Eye (tissue), 1 donor: ENCODE data around the gene MISP.
"Not testable (repeated sequence)": the region's sequence is repeated elsewhere in the genome, so short reads cannot be mapped to it uniquely, and the experiment has no call there.

ENCODE experiments used
- DNase-seq: peaks from one replicate; pipeline ENCODE4 v3.0.0-alpha.2; 2015

MISP gene

GRCh38 chr19:725461-726089, 25.3 kb upstream of the MISP start:
- no peak for DNase-seq

DNA sequence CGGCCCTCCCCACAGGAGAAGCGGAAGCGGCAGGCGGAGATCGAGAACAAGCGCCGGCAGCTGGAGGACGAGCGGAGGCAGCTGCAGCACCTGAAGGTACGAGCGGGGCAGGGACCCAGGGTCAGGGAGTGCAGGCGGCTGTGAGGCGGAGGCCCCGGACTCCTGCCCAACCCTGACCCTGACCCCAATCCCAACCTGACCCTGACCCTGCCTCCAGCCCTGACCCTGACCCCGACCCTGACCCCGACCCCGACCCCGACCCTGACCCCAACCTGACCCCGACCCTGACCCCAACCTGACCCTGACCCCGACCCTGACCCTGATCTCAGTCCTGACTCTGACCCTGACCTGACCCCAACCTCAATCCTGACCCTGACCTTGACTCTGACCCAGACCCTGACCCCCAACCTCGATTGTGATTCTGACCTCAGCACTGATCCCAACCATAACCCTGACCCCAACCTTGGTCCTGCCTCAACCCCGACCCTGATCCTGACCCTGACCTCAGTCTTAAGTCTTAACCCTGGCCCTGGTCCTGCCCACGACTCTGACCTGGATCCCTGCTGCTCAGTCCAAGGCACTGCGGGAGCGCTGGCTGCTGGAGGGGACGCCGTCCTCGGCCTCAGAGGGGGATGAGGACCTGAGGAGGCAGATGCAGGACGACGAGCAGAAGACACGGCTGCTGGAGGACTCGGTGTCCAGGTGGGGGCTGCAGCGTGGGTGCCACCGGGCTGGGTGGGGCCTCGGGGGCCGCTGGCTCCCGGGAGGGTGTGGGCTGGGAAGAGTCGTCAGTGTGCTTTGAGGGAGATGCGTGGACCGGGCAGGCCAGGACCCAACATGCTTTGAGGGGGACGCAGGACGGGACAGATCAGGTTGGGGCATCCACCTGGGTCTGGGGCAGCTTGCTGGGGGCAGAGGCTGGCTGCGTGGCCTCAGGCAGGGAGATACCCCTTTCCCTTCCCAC, 23.6 kb upstream of the MISP start:
- DNase-seq, result no peak

DNA sequence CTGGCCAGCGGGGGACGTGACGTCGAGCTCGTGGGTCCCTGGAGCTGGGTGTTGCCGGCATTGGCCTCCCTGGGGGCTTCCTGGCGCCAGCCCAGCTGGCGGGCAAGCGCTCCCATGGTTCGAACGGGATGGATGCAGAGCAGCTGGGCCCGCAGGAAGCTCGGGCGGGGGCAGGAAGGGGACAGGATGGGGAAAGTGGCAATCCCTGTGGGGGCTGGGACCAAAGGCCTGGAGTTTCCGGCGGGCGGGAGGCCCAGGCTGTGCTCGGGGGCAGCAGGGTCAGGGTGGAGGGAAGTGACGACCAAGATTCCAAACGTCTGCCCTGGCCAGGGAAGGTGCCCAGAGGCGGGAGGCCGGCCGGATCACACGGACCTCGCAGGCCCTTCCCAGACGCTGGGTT, 22.9 kb upstream of the MISP start:
- no peak for DNase-seq

DNA sequence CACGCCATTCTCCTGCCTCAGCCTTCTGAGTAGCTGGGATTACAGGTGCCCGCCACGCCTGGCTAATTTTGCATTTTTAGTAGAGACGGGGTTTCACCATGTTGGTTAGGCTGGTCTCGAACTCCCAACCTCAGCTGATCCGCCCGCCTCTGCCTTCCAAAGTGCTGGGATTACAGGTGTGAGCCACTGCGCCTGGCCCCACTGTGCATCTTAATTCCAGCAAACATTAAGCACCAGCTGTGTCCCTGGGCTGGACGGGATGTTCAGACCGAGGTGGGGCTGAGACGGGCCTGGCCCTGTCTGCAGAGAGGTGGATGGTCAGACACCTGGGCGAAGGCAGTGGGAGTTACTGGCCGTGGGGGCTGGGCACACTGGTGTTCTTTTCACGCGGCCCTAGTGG, 21.3 kb upstream of the MISP start:
- DNase-seq, result not testable (repeated sequence)

- no peak for DNase-seq
Measured at GRCh38 chr19:729965-730668, 20.8 kb upstream of the MISP start.

DNA sequence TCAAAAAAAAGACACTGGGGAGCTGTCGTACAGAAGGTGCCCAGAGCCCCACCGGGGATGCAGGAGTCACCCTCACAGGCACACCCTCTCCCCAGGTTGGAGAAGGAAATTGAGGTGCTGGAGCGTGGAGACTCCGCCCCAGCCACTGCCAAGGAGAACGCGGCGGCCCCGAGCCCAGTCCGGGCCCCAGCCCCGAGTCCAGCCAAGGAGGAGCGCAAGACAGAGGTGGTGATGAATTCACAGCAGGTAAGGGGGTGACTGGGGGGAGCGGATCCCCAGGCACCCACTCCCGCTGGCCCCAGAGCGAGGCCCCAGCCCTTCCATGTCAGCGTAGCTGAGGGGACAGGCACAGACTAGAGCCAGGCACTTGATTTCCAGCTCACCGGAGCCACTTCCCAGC, 19.9 kb upstream of the MISP start:
- no peak for DNase-seq

DNA sequence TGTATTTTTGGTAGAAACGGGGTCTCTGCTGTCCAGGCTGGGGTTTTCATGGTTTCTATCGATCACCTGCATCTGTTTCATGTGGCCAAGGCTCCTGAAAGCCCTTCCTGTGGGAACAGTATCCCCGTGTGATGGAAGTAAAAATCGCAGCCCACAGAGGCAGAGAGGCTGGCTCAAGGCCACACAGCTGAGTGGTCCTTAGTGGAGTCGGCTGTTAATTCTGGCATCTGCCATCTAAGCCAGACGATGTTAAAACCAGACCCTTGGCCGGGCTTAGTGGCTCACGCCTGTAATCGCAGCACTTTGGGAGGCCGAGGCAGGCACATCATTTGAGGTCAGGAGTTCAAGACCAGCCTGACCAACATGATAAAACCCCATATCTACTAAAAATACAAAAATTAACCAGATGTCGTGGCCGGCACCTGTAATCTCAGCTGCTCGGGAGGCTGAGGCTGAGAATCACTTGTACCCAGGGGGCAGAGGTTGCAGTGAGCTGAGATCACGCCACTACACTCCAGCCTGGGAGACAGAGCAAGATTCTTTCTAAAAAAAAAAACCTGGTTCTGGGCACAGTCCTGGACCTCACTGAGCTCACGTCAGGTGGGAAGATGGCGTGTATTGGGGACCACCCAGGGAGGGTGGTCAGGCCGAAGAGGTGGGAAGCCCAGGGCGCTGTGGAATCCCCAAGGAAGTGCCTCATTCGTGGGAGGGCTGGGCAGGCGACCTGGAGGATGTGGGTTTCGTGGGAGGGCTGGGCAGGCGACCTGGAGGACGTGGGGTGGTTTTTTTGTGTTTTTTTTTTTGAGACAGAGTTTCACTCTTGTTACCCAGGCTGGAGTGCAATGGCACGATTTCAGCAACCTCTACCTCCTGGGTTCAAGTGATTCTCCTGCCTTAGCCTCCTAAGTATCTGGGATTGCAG, 18.5 kb upstream of the MISP start:
- no peak for DNase-seq

GRCh38 chr19:734716-735115, 16.2 kb upstream of the MISP start:
- no peak for DNase-seq

- no peak for DNase-seq
Measured at GRCh38 chr19:736125-736524, 14.8 kb upstream of the MISP start.

GRCh38 chr19:737591-738093, 13.3 kb upstream of the MISP start:
- DNase-seq, result no peak

DNA sequence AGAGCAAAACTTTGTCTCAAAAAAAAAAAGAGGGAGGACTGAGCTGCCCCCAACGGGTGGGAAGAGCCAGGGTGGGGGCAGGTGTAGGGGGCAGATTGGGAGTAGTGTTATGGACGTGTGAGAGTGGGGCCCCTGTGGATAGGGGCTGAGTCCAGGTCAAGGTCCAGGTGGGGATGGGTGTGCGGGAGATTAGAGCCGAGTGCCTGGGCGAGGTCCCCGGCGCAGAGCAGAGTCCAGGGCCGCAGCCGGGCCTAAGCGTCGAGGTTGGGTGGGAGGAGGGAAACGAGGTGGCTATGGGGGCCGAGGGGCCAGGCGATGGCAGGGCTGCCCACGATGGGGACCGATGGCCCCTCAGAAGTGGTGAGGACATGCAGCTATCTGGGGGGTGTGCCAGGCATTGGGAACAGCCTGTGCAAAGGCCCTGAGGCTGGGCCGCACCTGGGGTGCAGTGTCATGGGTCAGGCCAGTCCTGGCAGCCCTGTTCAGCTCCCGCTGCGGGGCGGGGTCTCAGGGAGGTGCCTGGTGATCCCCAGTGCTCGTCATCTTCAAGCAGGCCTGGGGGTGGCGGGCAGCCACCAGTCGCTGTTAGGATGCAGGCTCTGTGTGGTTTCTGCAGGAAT, 12.3 kb upstream of the MISP start:
- DNase-seq, result no peak

DNA sequence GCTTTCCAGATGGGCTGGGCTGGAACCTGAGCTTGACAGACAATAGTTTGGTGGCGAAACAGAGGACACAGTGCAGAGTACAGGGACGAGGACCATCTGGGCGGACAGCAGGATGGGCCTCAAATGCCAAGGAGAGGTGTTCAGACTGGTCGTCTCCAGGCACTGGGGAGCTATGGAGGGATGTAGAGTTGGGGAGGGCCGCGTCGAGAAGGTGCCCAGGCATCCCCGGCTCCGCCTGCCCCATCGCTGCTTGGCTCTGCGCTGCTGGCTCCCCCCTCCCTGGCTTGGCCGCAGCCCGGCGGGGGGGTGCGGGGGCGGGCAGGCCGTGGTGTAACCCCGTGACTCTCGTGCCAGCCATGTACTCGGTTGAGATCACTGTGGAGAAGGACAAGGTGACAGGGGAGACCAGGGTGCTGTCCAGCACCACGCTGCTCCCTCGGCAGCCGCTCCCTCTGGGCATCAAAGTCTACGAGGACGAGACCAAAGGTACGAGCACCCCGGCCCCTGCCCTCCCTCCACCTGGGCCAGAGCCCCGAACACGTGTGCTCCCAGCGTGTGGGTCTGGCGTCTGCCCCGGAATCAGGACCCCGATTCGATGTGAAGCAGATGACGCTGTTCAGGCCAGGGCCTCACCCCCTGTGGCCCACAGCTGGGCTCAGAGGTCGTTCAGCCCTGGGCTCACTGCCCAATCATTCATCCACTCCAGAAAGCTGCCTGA, 10.8 kb upstream of the MISP start:
- DNase-seq, result no peak

GRCh38 chr19:740816-741505, 10.0 kb upstream of the MISP start:
- DNase-seq, result not testable (repeated sequence)

DNA sequence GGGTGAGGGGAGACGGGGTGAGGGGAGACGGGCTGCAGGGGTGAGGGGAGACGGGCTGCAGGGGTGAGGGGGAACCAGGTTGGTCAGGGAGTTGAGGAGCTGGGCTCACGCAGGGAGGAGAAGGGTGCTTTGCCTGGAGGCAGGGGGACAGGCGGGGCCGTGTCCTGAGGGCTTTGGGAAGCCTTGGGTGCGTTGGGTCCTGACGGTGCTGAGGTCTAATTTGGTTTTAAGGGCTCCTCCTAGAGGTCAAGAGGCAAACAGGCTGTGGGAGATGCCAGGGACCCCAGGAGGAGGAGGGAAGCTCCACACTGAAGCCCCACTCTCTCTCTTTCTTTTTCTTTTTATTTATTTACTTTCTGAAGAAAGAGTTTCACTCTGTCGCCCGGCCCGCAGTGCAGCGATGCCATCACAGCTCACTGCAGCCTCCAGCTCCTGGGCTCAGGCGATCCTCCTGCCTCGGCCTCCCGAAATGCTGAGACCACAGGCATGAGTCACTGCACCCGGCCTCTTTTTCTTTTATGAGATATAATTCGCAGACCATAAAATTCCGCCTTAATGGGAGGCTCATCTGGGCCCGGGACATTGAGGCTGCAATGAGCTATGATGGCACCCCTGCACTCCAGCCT, 9.3 kb upstream of the MISP start:
- DNase-seq, result no peak

- no peak for DNase-seq
Measured at GRCh38 chr19:742540-743075, 8.3 kb upstream of the MISP start.

DNA sequence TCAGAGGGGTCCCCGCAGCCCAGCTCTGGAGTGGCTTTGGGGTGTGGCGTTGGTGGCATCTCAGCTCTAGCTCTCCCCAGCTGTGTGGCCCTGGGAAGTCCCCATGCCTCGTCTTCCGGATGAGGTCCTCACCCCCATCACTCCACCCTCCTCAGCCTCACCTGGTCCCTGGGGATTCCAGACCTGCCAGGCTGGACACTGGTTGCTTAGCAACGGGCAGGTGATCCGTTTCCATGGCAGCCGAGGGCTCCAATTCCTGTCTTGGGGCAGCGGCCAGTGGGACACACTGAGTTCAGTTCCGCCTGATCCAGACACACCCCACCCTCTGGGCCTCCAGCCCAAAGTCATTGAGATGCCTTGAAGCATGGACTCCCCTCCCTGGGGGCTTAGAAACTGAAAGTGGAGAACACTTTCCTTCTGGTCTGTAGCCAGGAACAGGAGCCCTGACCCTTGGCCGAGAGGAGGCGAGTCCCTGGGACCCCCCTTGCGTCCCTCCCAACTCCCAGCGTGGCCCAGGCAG, 7.7 kb upstream of the MISP start:
- no peak for DNase-seq

GRCh38 chr19:745138-745537, 5.8 kb upstream of the MISP start:
- DNase-seq, result not testable (repeated sequence)

- no peak for DNase-seq
Measured at GRCh38 chr19:746208-746819, 4.6 kb upstream of the MISP start.

DNA sequence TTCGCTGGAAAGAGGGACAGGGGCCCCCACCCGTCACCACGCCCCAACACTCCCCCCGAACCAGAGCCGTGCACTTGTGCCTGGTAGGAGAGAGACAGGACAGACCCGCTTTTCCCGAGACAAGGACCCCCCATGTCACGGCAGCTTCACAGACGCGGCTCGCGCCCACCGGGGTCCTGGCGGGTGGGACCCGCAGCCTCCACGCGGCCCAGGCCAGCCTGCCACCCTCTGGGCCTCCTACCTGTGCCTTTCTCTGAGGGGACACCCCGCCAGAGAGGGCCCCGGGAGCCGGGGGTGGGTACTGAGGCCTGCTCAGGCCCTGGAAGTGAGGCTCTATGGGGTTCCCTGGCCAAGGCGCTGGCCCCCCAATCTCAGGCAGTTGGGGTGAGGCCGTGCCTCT, 4.0 kb upstream of the MISP start:
- no peak for DNase-seq
